Peyer's patch (tissue), 4 donors: ENCODE data around the gene AP2A1. TPM values are rescaled to one million over a fixed set of nuclear protein-coding genes. Genes with fewer than 3 reads are reported as not detected.
A peak's percentile ranks its signal among the peaks of the same experiment; 100 is the strongest.

Experiments
- DNase-seq, 3 donors: peaks; one replicate each; pipeline ENCODE4 v3.0.0-alpha.2; 2017 to 2019
- H3K27ac ChIP-seq, 4 donors: fragments of 200-600 bp; sonication (generic); one replicate each; pipeline ENCODE4 v1.5.1; 2016 to 2019
- H3K27me3 ChIP-seq, 2 donors: fragments of 200-600 bp; sonication (generic); one replicate each; pipeline ENCODE4 v1.5.1; 2019
- H3K36me3 ChIP-seq, 3 donors: fragments of 200-600 bp; sonication (generic); one replicate each; pipeline ENCODE4 v1.5.1; 2016 to 2019
- H3K4me1 ChIP-seq, 4 donors: fragments of 200-600 bp; sonication (generic); one replicate each; pipeline ENCODE4 v1.5.1; 2016 to 2019
- H3K4me3 ChIP-seq, 4 donors: fragments of 200-600 bp; sonication (generic); 1 replicate in 3 of 4; 2 replicates in 1 of 4; pipeline ENCODE4 v1.5.1; 2016 to 2019; ENCODE audit warnings: mild to moderate bottlenecking in 1 of 4
- H3K9me3 ChIP-seq, 4 donors: fragments of 200-600 bp; sonication (generic); one replicate each; pipeline ENCODE4 v1.5.1; 2016 to 2019; ENCODE audit warnings: mild to moderate bottlenecking in 1 of 4
- CTCF ChIP-seq, 6 experiments: fragments of 450-650 bp in 4 of 6; fragments of 200-600 bp in 2 of 6; sonication (generic) in 1 of 6; IDR thresholded peaks; one replicate each; pipeline ENCODE4 v1.5.1; 2017 to 2019; ENCODE audit warnings: antibody characterized with exemption in 6 of 6, mild to moderate bottlenecking in 3 of 6, moderate library complexity in 1 of 6
- POLR2A ChIP-seq, 2 donors: fragments of 450-650 bp; IDR thresholded peaks; one replicate each; pipeline ENCODE4 v1.5.1; 2017; ENCODE audit warnings: antibody characterized with exemption in 2 of 2, mild to moderate bottlenecking in 2 of 2, moderate library complexity in 2 of 2
- total RNA-seq, 4 donors: library from RNA; depleted of rRNA; stranded (reverse); fragments of >200 nt; gene quantifications; one replicate each; pipeline ENCODE4 v1.1.0, GENCODE V29; 2016

AP2A1 gene
- total RNA-seq, 4 donors from 2014 or later, result 57.8 to 102 (median 85.1) TPM

- TF ChIP-seq CTCF (IDR thresholded peaks at IDR 0.05) (no peak), POLR2A (IDR thresholded peaks at IDR 0.05) (no peak)
- H3K4me3 ChIP-seq, result no peak overlapping the region
- peaks cover 0 to 64% (median 0%) of the 10 kb centered on the region in 3 donors for H3K36me3 ChIP-seq
- no peak for DNase-seq
- H3K9me3 ChIP-seq, result no peaks in the 10 kb centered on the region
- no peaks in the 10 kb centered on the region for H3K4me1 ChIP-seq
- H3K27ac ChIP-seq, result no peak overlapping the region
- H3K27me3 ChIP-seq, result no peaks in the 10 kb centered on the region
Measured at GRCh38 chr19:49787746-49788145, 20.9 kb downstream of the AP2A1 start.

GRCh38 chr19:49788857-49789256 is 22.1 kb downstream of the AP2A1 start:
- TF ChIP-seq POLR2A (IDR thresholded peaks at IDR 0.05) (no peak), CTCF (IDR thresholded peaks at IDR 0.05) (no peak)
- no peak for DNase-seq
- Histone ChIP-seq H3K36me3 (peaks cover 0 to 64% (median 0%) of the 10 kb centered on the region in 3 donors), H3K9me3 (no peaks in the 10 kb centered on the region), H3K27me3 (no peaks in the 10 kb centered on the region), H3K4me3 (no peak overlapping the region), H3K27ac (no peak overlapping the region), H3K4me1 (no peaks in the 10 kb centered on the region)

GRCh38 chr19:49790866-49791265 is 24.1 kb downstream of the AP2A1 start:
- TF ChIP-seq POLR2A (IDR thresholded peaks at IDR 0.05) (no peak), CTCF (IDR thresholded peaks at IDR 0.05) (no peak)
- DNase-seq, result peak in 1 of 3 donors; percentile 45

GRCh38 chr19:49791776-49792445 is 25.1 kb downstream of the AP2A1 start:
- no peak overlapping the region for H3K4me3 ChIP-seq
- peak in 1 of 3 donors; percentile 40 for DNase-seq
- no peak for TF ChIP-seq CTCF (IDR thresholded peaks at IDR 0.05)
- no peak for TF ChIP-seq POLR2A (IDR thresholded peaks at IDR 0.05)
- peaks cover 0 to 81% (median 0%) of the 10 kb centered on the region in 3 donors for H3K36me3 ChIP-seq
- H3K4me1 ChIP-seq, result no peaks in the 10 kb centered on the region
- H3K9me3 ChIP-seq, result no peaks in the 10 kb centered on the region
- H3K27ac ChIP-seq, result no peak overlapping the region
- H3K27me3 ChIP-seq, result no peaks in the 10 kb centered on the region

More at GRCh38 chr19:49790866-49791265, 24.1 kb downstream of the AP2A1 start:
- peak overlapping the region in 1 of 4 donors; percentile 3 for H3K27ac ChIP-seq
- H3K4me3 ChIP-seq, result no peak overlapping the region
- H3K27me3 ChIP-seq, result no peaks in the 10 kb centered on the region
- H3K36me3 ChIP-seq, result peaks cover 0 to 73% (median 0%) of the 10 kb centered on the region in 3 donors
- H3K4me1 ChIP-seq, result no peaks in the 10 kb centered on the region
- no peaks in the 10 kb centered on the region for H3K9me3 ChIP-seq

GRCh38 chr19:49792829-49793560 is 26.2 kb downstream of the AP2A1 start:
- H3K4me3 ChIP-seq, result no peak overlapping the region
- H3K27ac ChIP-seq, result no peak overlapping the region
- no peak for DNase-seq
- H3K27me3 ChIP-seq, result no peaks in the 10 kb centered on the region
- TF ChIP-seq CTCF (IDR thresholded peaks at IDR 0.05), result no peak
- TF ChIP-seq POLR2A (IDR thresholded peaks at IDR 0.05), result no peak
- H3K4me1 ChIP-seq, result no peaks in the 10 kb centered on the region
- H3K9me3 ChIP-seq, result no peaks in the 10 kb centered on the region
- peaks cover 0 to 86% (median 0%) of the 10 kb centered on the region in 3 donors for H3K36me3 ChIP-seq
